GM21390 (cell line): ENCODE results near the gene SOX4.
A peak's percentile ranks its signal among the peaks of the same experiment; 100 is the strongest.

Experiments
- ATAC-seq: cut with Tn5 transposase; IDR thresholded peaks from one replicate; pipeline ENCODE4 v1.9.1; 2021; ENCODE audit not compliant: unreplicated experiment

The SOX4 gene

DNA sequence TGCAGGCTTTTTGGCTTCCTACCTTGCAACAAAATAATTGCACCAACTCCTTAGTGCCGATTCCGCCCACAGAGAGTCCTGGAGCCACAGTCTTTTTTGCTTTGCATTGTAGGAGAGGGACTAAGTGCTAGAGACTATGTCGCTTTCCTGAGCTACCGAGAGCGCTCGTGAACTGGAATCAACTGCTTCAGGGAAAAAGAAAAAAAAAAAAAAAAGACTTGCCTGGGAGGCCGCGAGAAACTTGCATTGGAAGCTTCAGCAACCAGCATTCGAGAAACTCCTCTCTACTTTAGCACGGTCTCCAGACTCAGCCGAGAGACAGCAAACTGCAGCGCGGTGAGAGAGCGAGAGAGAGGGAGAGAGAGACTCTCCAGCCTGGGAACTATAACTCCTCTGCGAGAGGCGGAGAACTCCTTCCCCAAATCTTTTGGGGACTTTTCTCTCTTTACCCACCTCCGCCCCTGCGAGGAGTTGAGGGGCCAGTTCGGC, 420 bp downstream of the SOX4 start:
- peak; percentile 17 for ATAC-seq

DNA sequence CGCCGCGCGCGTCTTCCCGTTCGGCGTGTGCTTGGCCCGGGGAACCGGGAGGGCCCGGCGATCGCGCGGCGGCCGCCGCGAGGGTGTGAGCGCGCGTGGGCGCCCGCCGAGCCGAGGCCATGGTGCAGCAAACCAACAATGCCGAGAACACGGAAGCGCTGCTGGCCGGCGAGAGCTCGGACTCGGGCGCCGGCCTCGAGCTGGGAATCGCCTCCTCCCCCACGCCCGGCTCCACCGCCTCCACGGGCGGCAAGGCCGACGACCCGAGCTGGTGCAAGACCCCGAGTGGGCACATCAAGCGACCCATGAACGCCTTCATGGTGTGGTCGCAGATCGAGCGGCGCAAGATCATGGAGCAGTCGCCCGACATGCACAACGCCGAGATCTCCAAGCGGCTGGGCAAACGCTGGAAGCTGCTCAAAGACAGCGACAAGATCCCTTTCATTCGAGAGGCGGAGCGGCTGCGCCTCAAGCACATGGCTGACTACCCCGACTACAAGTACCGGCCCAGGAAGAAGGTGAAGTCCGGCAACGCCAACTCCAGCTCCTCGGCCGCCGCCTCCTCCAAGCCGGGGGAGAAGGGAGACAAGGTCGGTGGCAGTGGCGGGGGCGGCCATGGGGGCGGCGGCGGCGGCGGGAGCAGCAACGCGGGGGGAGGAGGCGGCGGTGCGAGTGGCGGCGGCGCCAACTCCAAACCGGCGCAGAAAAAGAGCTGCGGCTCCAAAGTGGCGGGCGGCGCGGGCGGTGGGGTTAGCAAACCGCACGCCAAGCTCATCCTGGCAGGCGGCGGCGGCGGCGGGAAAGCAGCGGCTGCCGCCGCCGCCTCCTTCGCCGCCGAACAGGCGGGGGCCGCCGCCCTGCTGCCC, 1.1 kb downstream of the SOX4 start:
- peak; percentile 19 for ATAC-seq

DNA sequence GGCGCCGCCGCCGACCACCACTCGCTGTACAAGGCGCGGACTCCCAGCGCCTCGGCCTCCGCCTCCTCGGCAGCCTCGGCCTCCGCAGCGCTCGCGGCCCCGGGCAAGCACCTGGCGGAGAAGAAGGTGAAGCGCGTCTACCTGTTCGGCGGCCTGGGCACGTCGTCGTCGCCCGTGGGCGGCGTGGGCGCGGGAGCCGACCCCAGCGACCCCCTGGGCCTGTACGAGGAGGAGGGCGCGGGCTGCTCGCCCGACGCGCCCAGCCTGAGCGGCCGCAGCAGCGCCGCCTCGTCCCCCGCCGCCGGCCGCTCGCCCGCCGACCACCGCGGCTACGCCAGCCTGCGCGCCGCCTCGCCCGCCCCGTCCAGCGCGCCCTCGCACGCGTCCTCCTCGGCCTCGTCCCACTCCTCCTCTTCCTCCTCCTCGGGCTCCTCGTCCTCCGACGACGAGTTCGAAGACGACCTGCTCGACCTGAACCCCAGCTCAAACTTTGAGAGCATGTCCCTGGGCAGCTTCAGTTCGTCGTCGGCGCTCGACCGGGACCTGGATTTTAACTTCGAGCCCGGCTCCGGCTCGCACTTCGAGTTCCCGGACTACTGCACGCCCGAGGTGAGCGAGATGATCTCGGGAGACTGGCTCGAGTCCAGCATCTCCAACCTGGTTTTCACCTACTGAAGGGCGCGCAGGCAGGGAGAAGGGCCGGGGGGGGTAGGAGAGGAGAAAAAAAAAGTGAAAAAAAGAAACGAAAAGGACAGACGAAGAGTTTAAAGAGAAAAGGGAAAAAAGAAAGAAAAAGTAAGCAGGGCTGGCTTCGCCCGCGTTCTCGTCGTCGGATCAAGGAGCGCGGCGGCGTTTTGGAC, 2.0 kb downstream of the SOX4 start:
- peak; percentile 14 for ATAC-seq

DNA sequence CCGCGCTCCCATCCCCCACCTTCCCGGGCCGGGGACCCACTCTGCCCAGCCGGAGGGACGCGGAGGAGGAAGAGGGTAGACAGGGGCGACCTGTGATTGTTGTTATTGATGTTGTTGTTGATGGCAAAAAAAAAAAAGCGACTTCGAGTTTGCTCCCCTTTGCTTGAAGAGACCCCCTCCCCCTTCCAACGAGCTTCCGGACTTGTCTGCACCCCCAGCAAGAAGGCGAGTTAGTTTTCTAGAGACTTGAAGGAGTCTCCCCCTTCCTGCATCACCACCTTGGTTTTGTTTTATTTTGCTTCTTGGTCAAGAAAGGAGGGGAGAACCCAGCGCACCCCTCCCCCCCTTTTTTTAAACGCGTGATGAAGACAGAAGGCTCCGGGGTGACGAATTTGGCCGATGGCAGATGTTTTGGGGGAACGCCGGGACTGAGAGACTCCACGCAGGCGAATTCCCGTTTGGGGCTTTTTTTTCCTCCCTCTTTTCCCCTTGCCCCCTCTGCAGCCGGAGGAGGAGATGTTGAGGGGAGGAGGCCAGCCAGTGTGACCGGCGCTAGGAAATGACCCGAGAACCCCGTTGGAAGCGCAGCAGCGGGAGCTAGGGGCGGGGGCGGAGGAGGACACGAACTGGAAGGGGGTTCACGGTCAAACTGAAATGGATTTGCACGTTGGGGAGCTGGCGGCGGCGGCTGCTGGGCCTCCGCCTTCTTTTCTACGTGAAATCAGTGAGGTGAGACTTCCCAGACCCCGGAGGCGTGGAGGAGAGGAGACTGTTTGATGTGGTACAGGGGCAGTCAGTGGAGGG, 2.8 kb downstream of the SOX4 start:
- no peak for ATAC-seq

DNA sequence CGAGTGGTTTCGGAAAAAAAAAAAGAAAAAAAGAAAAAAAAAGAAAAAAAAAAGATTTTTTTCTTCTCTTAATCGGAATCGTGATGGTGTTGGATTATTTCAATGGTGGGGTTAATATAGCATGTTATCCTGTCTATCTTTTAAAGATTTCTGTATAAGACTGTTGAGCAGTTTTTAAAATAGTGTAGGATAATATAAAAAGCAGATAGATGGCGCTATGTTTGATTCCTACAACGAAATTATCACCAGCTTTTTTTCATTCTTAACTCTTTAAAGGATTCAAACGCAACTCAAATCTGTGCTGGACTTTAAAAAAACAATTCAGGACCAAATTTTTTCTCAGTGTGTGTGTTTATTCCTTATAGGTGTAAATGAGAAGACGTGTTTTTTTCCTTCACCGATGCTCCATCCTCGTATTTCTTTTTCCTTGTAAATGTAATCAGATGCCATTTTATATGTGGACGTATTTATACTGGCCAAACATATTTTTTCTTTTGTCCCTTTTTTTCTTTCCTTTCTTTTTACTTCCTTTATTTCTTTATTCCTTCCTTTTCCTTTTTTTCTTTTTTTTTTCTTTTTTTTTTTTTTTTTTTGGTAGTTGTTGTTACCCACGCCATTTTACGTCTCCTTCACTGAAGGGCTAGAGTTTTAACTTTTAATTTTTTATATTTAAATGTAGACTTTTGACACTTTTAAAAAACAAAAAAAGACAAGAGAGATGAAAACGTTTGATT, 3.6 kb downstream of the SOX4 start:
- no peak for ATAC-seq

DNA sequence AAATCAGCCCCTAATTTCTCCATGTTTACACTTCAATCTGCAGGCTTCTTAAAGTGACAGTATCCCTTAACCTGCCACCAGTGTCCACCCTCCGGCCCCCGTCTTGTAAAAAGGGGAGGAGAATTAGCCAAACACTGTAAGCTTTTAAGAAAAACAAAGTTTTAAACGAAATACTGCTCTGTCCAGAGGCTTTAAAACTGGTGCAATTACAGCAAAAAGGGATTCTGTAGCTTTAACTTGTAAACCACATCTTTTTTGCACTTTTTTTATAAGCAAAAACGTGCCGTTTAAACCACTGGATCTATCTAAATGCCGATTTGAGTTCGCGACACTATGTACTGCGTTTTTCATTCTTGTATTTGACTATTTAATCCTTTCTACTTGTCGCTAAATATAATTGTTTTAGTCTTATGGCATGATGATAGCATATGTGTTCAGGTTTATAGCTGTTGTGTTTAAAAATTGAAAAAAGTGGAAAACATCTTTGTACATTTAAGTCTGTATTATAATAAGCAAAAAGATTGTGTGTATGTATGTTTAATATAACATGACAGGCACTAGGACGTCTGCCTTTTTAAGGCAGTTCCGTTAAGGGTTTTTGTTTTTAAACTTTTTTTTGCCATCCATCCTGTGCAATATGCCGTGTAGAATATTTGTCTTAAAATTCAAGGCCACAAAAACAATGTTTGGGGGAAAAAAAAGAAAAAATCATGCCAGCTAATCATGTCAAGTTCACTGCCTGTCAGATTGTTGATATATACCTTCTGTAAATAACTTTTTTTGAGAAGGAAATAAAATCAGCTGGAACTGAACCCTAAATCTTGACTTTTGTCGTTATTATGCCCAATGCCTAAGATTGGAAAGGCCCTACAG, 4.5 kb downstream of the SOX4 start:
- no peak for ATAC-seq

DNA sequence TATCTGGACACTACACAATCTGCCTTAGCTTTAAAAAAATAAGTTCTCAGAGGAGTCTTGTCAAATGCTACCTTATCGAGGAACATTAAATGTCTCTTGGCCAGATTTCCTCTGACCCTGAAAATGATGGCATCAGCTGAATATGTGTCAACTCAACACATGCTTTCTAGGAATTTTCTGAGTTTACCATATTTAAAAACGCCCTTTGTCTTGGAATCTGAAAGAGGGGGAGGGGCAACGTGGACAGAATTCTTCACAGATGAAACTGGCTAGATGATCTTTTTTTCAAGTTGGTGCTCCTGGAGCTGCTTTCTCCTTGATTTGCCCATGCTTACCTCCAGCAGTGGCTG, 5.1 kb downstream of the SOX4 start:
- ATAC-seq: no peak

DNA sequence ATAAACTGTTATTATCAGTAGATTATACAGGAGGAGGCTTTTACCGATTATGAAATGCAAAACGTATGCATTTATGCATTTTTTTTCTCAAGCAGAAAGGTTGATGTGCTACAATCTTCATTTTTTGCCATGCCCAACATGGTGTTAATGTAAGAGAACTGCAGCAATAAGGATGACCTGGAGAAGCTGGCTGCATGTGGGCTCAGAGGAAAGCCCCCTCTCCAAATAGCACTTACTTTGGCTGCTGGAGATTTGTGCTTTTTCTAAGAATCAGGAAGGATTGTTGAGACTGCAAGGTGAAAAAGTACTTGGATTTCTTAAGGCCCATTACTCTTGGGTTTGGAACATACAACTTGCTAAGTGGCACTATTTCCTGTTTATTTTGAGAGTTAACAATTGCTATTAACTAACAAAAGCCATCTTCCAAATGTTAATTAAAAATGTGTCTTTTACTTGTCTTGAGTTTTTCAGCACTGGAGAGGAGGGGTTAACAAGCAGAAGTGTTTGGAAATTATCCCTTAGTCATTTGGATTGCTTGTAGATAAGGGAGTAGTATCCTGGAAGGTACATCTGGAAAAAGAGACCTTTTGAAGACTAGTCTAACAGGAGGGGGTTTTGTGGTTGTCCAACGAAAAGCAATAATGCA, 5.6 kb downstream of the SOX4 start:
- ATAC-seq: no peak

DNA sequence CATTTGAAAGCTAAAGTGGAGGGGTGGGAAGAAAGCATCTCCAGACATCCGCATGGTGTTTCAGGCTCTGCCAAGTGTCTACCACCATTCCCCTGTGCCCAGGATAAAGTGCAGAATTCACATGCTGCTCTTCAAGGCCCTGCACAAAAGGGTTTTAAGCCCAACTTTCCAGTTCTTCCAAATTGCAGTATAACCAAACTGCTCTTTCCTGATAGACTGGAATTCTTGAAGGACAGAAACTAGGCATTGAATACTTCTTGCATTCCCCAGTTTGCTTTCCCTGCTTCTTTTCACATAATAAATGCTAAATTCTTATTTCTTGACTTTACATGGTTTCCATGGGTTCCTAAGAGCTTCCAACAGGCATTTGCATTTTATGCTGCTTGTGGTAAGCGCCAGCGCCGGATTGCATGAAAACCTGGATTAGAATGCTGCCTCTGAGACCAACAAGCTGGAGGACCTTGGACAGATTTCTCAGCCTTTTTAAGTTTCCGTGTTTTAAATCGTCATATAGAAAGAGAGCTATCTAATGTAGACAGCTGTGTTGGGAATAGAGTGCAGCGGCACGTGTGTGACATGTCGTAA, 7.9 kb downstream of the SOX4 start:
- no peak for ATAC-seq

DNA sequence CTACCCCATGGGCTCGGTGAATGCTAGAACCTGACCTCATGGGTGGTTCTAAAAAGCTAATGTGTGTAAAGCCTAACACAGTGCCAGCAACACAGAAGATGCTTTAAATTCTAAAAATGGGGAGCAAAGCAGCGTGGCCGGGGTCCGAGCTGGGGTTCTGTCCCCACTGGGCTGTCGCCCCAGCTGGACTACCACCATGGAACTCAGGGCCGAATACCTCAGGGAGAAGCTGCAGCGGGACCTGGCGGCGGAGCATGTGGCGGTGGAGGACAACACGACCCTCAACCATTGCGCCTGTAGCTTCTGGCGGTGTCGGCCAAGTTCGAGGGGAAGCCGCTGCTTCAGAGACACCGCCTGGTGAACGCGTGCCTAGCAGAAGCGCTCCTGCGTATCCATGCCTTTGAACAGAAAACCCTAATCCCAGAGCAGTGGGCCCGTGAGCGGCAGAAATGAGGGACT, 8.4 kb downstream of the SOX4 start:
- no peak for ATAC-seq

DNA sequence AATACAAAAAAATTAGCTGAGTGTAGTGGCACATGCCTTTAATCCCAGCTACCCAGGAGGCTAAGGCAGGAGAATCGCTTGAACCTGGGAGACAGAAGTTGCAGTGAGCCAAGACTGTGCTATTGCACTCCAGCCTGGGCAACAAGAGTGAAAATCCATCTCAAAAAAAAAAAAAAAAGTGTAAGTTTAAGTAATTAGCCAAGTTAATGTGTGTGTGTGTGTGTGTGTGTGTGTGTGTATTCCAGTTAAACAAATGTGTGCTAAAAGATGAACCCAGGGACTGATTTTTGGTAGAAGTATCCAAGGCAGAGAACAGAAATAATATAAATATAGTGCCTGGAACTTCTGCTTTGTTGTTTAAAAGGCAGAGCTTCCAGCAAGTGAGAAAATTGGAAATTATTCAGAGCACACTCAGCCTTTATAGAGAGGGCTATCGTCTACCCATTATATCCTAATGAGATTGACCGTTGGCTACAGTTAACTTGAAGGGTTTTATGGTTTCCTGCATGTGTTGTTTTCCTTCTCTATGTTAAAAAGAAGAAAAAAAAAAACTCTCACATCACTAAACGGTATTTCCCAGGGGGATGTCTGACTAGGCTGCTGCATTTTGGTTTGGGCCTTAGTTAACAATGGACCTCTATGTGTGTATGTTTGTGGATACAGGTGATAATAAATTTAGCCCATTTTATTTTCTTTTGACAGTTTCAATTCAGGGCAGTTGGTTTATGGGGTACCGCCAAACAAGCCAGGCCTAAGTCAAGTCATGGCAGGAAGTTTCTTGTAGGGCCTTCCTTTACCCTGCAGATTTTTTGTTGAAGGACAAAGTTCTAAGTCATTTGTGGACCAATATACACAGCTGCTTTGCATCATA, 9.8 kb downstream of the SOX4 start:
- ATAC-seq: no peak

DNA sequence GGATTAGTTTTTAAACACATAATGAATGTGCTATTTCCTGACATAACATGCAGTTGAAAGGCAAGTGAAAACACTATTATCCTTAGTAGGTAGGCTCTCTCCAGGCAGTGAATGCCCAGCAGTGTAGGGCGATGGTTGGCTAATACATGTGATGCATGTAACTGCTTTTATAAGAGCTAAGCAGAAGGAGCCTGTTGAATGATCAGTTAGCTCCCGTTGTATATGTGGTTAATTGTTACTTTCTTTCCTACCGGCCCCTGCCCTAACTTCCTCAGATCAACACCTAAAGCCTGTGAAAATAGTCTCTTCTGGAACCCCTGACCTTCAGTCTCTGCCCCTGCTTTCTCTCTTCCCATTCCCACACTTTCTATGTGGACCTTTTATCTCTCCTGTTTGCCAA, 10.5 kb downstream of the SOX4 start:
- ATAC-seq: no peak

DNA sequence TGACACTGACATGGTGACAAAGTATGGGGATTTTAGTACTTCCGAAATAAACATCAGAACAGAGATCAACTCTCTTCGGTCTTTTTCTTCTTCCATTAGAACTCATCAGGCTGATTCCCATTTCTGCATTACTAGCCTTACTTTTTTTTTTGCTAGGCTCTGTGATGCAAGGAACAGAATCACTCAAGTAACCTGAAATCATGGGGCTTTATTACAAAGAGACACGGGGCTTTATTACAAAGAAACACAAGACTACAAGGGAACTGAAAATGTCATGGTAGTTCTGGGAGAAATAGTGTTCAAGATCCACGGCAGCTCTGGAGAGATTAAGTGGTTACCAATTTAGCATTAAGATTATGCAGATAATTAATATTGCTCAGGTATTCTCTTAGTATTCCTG, 11.6 kb downstream of the SOX4 start:
- no peak for ATAC-seq

DNA sequence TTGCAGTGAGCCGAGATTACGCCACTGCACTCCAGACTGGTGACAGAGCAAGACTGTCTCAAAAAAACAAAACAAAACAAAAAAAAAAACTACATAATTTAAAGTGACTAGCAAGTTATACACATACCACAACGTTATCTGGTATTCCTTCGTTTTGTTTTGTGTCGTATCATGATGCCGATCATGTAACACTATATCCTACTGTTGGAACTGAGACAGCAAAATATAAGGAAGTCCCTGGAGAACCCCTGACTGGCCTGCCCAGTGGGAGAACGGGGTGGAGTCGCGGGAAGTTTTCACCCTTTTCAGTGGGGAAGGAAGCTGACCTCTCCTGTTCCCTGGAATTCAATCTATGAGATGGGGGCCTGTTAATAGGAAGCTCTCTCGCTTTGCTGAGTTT, 15.1 kb downstream of the SOX4 start:
- ATAC-seq: no peak

DNA sequence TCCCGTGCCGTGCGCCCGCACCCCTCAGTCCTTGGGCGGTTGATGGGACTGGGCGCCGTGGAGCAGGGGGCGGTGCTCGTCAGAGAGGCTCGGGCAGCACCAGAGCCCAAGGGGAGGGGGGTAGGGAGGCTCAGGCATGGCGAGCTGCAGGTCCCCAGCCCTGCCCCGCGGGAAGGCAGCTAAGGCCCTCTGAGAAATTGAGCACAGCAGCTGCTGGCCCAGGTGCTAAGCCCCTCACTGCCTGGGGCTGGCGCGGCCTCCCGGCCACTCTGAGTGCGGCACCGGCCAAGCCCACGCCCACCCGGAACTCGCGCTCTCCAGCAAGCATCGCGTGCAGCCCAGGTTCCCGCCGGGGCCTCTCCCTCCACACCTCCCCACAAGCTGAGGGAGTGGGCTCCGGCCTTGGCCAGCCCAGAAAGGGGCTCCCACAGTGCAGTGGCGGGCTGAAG, 16.4 kb downstream of the SOX4 start:
- no peak for ATAC-seq

DNA sequence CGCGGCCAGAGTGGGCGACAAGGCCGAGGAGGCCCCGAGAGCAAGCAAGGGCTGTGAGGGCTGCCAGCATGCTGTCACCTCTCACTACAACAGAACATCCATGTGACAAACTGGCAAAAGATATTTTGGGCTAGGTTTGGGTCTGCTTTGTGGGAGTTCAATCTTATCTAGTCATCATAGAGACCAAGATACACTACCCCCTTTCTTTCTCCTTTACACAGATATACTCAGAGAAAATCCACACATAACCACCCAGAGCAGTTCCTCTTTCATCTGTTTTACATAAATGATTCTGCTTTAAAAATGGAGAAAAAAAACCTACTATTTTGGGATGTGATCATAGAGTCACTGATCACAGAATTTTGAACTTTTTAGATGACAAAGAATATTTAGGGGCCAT, 16.8 kb downstream of the SOX4 start:
- peak; percentile 95 for ATAC-seq

DNA sequence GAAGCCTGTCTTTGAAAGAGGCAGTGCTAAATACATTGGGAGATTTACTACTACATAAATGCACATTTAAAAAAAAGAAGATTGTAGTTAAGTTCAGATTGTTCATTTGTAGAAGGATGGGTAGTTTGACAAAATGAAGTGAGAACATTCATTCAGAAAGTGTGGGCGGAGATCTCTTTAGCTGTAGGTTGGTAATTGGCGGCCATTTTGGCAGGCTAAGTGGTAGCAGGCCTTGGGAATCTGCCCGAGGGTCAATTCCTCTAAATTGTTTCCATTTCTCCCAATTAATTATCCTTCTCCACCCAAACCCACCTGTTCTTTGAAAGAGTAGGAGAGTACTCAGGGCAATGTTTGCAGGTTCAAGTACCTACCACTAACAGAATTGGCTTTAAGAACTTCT, 17.9 kb downstream of the SOX4 start:
- no peak for ATAC-seq
